Panc1 (cell line): ENCODE data around the gene THADA. TPM values are rescaled to one million over a fixed set of nuclear protein-coding genes. Genes with fewer than 3 reads are reported as not detected.

ENCODE experiments used
- ATAC-seq: fragments of 200-7000 bp; cut with Tn5 transposase; 2 replicates; pipeline ENCODE4 v1.9.1; 2020; ENCODE audit warnings: mild to moderate bottlenecking, moderate library complexity
- BruUV-seq: library from RNA; stranded (reverse); fragments of 400-500 nt; replicated peaks from 2 replicates; lab custom pipeline; 2021; lab: Mats Ljungman, UMichigan
- CTCF ChIA-PET: fragments of 300-600 bp; sonication (Branson Sonifier 250); formaldehyde crosslinking; loops from one replicate; lab custom pipeline; 2022; ENCODE audit warnings: antibody characterized with exemption; lab: Charles Lee
- POLR2A ChIA-PET: fragments of 300-600 bp; sonication (Branson Sonifier 250); formaldehyde crosslinking; loops from one replicate; lab custom pipeline; 2022; ENCODE audit warnings: antibody characterized with exemption; lab: Charles Lee
- DNase-seq: peaks from one replicate; pipeline ENCODE4 v3.0.0-alpha.2; 2010; ENCODE audit warnings: low read depth, low spot score
- H3K27ac ChIP-seq: 2 replicates; pipeline ENCODE4 v1.5.1; 2011; ENCODE audit warnings: mild to moderate bottlenecking, low read length, inconsistent platforms
- H3K27me3 ChIP-seq: fragments of 200-500 bp; sonication (Bioruptor generic); 2 replicates; pipeline ENCODE4 v1.6.0; 2014; ENCODE audit warnings: low read length, inconsistent platforms; ENCODE audit not compliant: control insufficient read depth, insufficient read depth
- H3K36me3 ChIP-seq: fragments of 200-500 bp; sonication (Bioruptor generic); 2 replicates; pipeline ENCODE4 v1.5.1; 2014; ENCODE audit warnings: inconsistent platforms, mild to moderate bottlenecking, low read length, moderate library complexity; ENCODE audit not compliant: control insufficient read depth, insufficient read depth
- H3K4me1 ChIP-seq: 2 replicates; pipeline ENCODE4 v1.5.1; 2011; ENCODE audit warnings: inconsistent platforms, mild to moderate bottlenecking, low read length, moderate library complexity; ENCODE audit not compliant: control insufficient read depth, insufficient read depth
- H3K4me3 ChIP-seq, 2 experiments: 2 replicates each; pipeline ENCODE4 v1.5.1; 2011 to 2012; ENCODE audit warnings: low read depth in 2 of 2, low read length in 2 of 2, mild to moderate bottlenecking in 2 of 2, inconsistent platforms in 1 of 2, moderate library complexity in 1 of 2
- H3K9me3 ChIP-seq: fragments of 200-500 bp; sonication (Bioruptor generic); 2 replicates; pipeline ENCODE4 v1.5.1; 2014; ENCODE audit warnings: low read depth, mild to moderate bottlenecking, inconsistent platforms, low read length, moderate library complexity; ENCODE audit not compliant: control insufficient read depth, insufficient read depth
- POLR2AphosphoS5 ChIP-seq: IDR thresholded peaks from 2 replicates; pipeline ENCODE4 v1.6.1; 2012; ENCODE audit warnings: mild to moderate bottlenecking, low read depth, low read length, moderate library complexity
- SIN3A ChIP-seq: IDR thresholded peaks from 2 replicates; pipeline ENCODE4 v1.6.1; 2012; ENCODE audit warnings: low read depth, mild to moderate bottlenecking, low read length, moderate library complexity, borderline replicate concordance; ENCODE audit not compliant: insufficient read depth
- TCF7L2 ChIP-seq: IDR thresholded peaks from 2 replicates; pipeline ENCODE4 v1.6.1; 2011; ENCODE audit warnings: mild to moderate bottlenecking, low read depth, low read length, inconsistent platforms
- in situ Hi-C: cut with HindIII; loops from 2 replicates; pipeline ENCODE4 v1.10.0; 2016; ENCODE audit warnings: low sequenced_read_pairs, low pct_unique_long_range_greater_than_20kb
- intact Hi-C: fragments of 100-400 bp; cut with micrococcal nuclease; formaldehyde crosslinking; loops from one replicate; pipeline ENCODE4 v1.10.0; 2022; ENCODE audit not compliant: unreplicated experiment
- total RNA-seq: library from RNA; stranded (reverse); gene quantifications from one replicate; pipeline ENCODE4 v1.2.1, GENCODE V29; 2021; ENCODE audit not compliant: unreplicated experiment
- TF ChIP-seq, protein P1 (sequence below): fragments of 450-650 bp; IDR thresholded peaks from 2 replicates; pipeline ENCODE4 v1.5.1; 2017; ENCODE audit warnings: mild to moderate bottlenecking
- TF ChIP-seq, protein P2 (sequence below), 2 experiments: IDR thresholded peaks; 2 replicates each; pipeline ENCODE4 v1.6.1; 2011 to 2012; ENCODE audit warnings: low read depth in 2 of 2, control low read depth in 1 of 2, low read length in 1 of 2, mild to moderate bottlenecking in 1 of 2, moderate library complexity in 1 of 2; ENCODE audit not compliant: insufficient read depth in 1 of 2

THADA gene
- total RNA-seq, 1 experiment from 2014 or later: 37.2 TPM

DNA sequence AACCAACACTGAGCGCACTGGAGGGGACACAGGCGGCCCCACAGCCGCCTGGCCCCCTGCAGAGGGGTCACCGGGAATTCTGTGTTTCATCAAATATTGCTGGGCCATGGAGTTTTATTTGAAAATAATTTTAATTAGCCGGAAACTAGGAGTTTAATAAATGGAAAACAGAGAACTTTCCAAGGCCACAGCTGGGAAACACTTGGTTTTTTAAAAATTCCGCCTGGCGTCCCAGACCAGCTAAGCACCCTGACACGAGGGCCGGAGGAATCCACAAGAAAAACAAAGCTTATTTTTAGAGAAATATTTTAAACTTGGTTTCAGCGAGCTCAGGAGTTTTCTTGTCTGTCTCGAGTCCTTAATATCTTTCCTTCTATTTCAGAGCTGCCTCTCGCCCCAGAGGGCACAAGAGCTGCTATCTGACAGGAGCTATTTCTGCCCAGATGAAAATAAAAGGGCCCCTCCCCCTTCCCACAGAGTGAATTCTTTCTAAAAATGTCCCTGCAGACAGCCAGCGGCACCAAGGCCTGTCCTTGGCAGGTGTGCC, 377.6 kb downstream of the THADA start:
- CTCF ChIA-PET: interaction anchor here (0.6 kb wide), 2 partner anchors 87 to 193 kb away, joined by 3 read pairs; no protein-coding TSS in a partner anchor
- intact Hi-C loops: no loop called here

DNA sequence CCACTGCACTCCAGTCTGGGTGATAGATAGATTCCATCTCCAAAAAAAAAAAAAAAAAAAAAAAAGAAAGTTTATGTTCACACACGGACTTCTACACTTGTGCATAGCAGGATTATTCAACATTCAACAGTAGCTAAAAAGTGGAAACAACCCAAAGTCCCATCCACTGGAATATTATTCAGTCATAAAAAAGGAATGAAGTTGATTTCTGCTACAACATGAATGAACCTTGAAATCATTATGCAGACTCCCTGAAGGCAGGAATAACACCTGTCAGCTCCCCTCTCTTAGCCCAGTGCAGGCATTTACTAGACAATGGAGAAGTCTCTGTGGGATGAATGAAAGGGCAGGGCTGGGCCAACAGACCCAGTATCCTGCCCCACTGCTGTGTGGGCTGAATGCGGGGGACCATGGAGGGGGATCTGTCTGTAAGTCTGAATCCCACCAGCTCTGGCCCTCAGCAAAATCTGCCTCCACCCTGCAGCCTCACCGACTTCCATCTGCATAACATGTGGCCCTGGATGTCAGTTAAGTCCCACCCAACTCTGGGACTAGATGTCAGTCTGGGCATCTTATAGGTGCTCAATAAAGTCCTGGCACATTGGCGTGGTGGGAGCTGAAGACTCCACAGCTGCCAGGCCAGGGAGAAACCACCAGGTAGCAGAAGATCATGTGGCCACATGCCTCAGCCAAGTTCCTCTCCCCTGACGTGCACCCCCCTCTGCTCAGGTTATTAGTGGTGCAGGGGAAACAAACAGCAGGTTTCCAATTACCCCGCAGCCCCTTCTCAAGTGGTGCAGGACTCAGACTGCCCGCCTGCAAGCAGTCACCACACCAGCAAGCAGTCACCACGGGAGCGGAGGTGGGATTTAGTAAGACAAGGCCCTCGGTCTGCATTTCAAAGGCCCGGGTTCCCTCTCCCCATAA, 378.3 kb downstream of the THADA start:
- Histone ChIP-seq H3K27ac (peak overlapping the region; percentile 91), H3K4me1 (peaks cover 41% of the 10 kb centered on the region), H3K27me3 (no peaks in the 10 kb centered on the region), H3K4me3 (no peak overlapping the region), H3K36me3 (0 out of 2 replicates have a peak, but pooled peaks cover 2% of the 10 kb centered on the region), H3K9me3 (no peaks in the 10 kb centered on the region)
- ATAC-seq (no peak), DNase-seq (no peak)
- CTCF ChIA-PET: interaction anchor here (0.6 kb wide), 1 partner anchor 192 kb away, joined by 3 read pairs; no protein-coding TSS in a partner anchor
- intact Hi-C loops (no loop called here), in situ Hi-C loops (no loop called here)
- POLR2A ChIA-PET: no interaction called here
- no TSS peak for BruUV-seq
- TF ChIP-seq TCF7L2 (no peak), POLR2AphosphoS5 (no peak), SIN3A (no peak)
- TF ChIP-seq, protein P1, sequence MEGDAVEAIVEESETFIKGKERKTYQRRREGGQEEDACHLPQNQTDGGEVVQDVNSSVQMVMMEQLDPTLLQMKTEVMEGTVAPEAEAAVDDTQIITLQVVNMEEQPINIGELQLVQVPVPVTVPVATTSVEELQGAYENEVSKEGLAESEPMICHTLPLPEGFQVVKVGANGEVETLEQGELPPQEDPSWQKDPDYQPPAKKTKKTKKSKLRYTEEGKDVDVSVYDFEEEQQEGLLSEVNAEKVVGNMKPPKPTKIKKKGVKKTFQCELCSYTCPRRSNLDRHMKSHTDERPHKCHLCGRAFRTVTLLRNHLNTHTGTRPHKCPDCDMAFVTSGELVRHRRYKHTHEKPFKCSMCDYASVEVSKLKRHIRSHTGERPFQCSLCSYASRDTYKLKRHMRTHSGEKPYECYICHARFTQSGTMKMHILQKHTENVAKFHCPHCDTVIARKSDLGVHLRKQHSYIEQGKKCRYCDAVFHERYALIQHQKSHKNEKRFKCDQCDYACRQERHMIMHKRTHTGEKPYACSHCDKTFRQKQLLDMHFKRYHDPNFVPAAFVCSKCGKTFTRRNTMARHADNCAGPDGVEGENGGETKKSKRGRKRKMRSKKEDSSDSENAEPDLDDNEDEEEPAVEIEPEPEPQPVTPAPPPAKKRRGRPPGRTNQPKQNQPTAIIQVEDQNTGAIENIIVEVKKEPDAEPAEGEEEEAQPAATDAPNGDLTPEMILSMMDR: no peak
- TF ChIP-seq, protein P2, sequence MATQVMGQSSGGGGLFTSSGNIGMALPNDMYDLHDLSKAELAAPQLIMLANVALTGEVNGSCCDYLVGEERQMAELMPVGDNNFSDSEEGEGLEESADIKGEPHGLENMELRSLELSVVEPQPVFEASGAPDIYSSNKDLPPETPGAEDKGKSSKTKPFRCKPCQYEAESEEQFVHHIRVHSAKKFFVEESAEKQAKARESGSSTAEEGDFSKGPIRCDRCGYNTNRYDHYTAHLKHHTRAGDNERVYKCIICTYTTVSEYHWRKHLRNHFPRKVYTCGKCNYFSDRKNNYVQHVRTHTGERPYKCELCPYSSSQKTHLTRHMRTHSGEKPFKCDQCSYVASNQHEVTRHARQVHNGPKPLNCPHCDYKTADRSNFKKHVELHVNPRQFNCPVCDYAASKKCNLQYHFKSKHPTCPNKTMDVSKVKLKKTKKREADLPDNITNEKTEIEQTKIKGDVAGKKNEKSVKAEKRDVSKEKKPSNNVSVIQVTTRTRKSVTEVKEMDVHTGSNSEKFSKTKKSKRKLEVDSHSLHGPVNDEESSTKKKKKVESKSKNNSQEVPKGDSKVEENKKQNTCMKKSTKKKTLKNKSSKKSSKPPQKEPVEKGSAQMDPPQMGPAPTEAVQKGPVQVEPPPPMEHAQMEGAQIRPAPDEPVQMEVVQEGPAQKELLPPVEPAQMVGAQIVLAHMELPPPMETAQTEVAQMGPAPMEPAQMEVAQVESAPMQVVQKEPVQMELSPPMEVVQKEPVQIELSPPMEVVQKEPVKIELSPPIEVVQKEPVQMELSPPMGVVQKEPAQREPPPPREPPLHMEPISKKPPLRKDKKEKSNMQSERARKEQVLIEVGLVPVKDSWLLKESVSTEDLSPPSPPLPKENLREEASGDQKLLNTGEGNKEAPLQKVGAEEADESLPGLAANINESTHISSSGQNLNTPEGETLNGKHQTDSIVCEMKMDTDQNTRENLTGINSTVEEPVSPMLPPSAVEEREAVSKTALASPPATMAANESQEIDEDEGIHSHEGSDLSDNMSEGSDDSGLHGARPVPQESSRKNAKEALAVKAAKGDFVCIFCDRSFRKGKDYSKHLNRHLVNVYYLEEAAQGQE (IDR thresholded peaks at IDR 0.05; ENCODE audit: insufficient read depth in 1 of 2, low read depth in 2 of 2, low read length in 1 of 2): no peak

More for the DNA sequence above, 377.6 kb downstream of the THADA start:
- in situ Hi-C loops: no loop called here
- POLR2A ChIA-PET: interaction anchor here (0.7 kb wide), 1 partner anchor 116 kb away, joined by 3 read pairs; no protein-coding TSS in a partner anchor
- H3K4me1 ChIP-seq: peaks cover 47% of the 10 kb centered on the region
- peak overlapping the region; percentile 91 for H3K27ac ChIP-seq
- BruUV-seq: no TSS peak
- TF ChIP-seq TCF7L2: no peak
- TF ChIP-seq SIN3A: no peak
- no peak for TF ChIP-seq POLR2AphosphoS5
- TF ChIP-seq, protein P2 (IDR thresholded peaks at IDR 0.05; ENCODE audit: insufficient read depth in 1 of 2, low read depth in 2 of 2, low read length in 1 of 2): no peak
- TF ChIP-seq, protein P1: no peak
- no peaks in the 10 kb centered on the region for H3K27me3 ChIP-seq
- ATAC-seq (no peak), DNase-seq (no peak)
- no peaks in the 10 kb centered on the region for H3K9me3 ChIP-seq
- no peak overlapping the region for H3K4me3 ChIP-seq
- peaks cover 6% of the 10 kb centered on the region; the same call in 1 of the 2 replicates for H3K36me3 ChIP-seq
